Measurements from ENCODE around the gene CNTN4. TPM values are rescaled to one million over a fixed set of nuclear protein-coding genes. Genes with fewer than 3 reads are reported as not detected.

CNTN4 gene
- total RNA-seq, 3 donors from 2014 or later: not detected

GRCh38 chr3:3097958-3098357 is 999.3 kb downstream of the CNTN4 start:
- Mint-ChIP-seq H3K36me3 (ENCODE audit: insufficient read depth) (no peaks in the 10 kb centered on the region), H3K9me3 (no peaks in the 10 kb centered on the region), H3K4me1 (ENCODE audit: low read depth) (no peaks in the 10 kb centered on the region), H3K27me3 (ENCODE audit: low read depth) (no peaks in the 10 kb centered on the region), H3K4me3 (no peak overlapping the region)
- no peak for DNase-seq
- no peak for ATAC-seq

- H3K4me3 Mint-ChIP-seq: no peak overlapping the region
- no peaks in the 10 kb centered on the region for H3K36me3 Mint-ChIP-seq (ENCODE audit: insufficient read depth)
- H3K9me3 Mint-ChIP-seq: no peaks in the 10 kb centered on the region
- no peaks in the 10 kb centered on the region for H3K27me3 Mint-ChIP-seq (ENCODE audit: low read depth)
- DNase-seq (no peak), ATAC-seq (peak in 1 of 2 donors; percentile 32)
- H3K4me1 Mint-ChIP-seq (ENCODE audit: low read depth): no peaks in the 10 kb centered on the region
These were observed 1003.2 kb downstream of the CNTN4 start for GRCh38 chr3:3101660-3102458.

- DNase-seq (no peak), ATAC-seq (no peak)
- Mint-ChIP-seq H3K9me3 (no peaks in the 10 kb centered on the region), H3K4me1 (ENCODE audit: low read depth) (peaks cover 3% of the 10 kb centered on the region), H3K36me3 (ENCODE audit: insufficient read depth) (no peaks in the 10 kb centered on the region), H3K27me3 (ENCODE audit: low read depth) (no peaks in the 10 kb centered on the region), H3K4me3 (no peak overlapping the region)
These were observed 1004.1 kb downstream of the CNTN4 start for GRCh38 chr3:3102751-3103150.

GRCh38 chr3:3105246-3105645 is 1006.6 kb downstream of the CNTN4 start:
- no peaks in the 10 kb centered on the region for H3K9me3 Mint-ChIP-seq
- no peak overlapping the region for H3K4me3 Mint-ChIP-seq
- ATAC-seq (no peak), DNase-seq (no peak)
- H3K4me1 Mint-ChIP-seq (ENCODE audit: low read depth): peaks cover 14% of the 10 kb centered on the region
- H3K36me3 Mint-ChIP-seq (ENCODE audit: insufficient read depth): no peaks in the 10 kb centered on the region
- no peaks in the 10 kb centered on the region for H3K27me3 Mint-ChIP-seq (ENCODE audit: low read depth)

GRCh38 chr3:3105815-3106214 is 1007.1 kb downstream of the CNTN4 start:
- Mint-ChIP-seq H3K9me3 (no peaks in the 10 kb centered on the region), H3K36me3 (ENCODE audit: insufficient read depth) (no peaks in the 10 kb centered on the region), H3K4me3 (no peak overlapping the region), H3K27me3 (ENCODE audit: low read depth) (no peaks in the 10 kb centered on the region), H3K4me1 (ENCODE audit: low read depth) (peaks cover 20% of the 10 kb centered on the region)
- DNase-seq: no peak
- no peak for ATAC-seq

- peaks cover 22% of the 10 kb centered on the region for H3K4me1 Mint-ChIP-seq (ENCODE audit: low read depth)
- no peaks in the 10 kb centered on the region for H3K9me3 Mint-ChIP-seq
- no peaks in the 10 kb centered on the region for H3K27me3 Mint-ChIP-seq (ENCODE audit: low read depth)
- H3K36me3 Mint-ChIP-seq (ENCODE audit: insufficient read depth): no peaks in the 10 kb centered on the region
- H3K4me3 Mint-ChIP-seq: no peak overlapping the region
- ATAC-seq (no peak), DNase-seq (no peak)
These were observed 1008.5 kb downstream of the CNTN4 start for GRCh38 chr3:3107181-3107580.

All from activated T-cell treated with anti-CD3 and anti-CD28 coated beads, Interleukin-2, amount 50 U/mL, for 4 hours (primary cell).